Activated CD8-positive, alpha-beta memory T cell treated with anti-CD3 and anti-CD28 coated beads, Interleukin-2, amount 10 ng/mL, durations not matched to agents 7 days and 5 days (primary cell): ENCODE measurements around the gene MRPL17. TPM values are rescaled to one million over a fixed set of nuclear protein-coding genes. Genes with fewer than 3 reads are reported as not detected.

Experiments
- ATAC-seq: fragments of 150-1000 bp; cut with Tn5 transposase; one replicate; pipeline ENCODE4 v1.10.0; 2021; ENCODE audit warnings: moderate library complexity
- CTCF ChIA-PET: fragments of 350-600 bp; sonication (Branson Sonifier 250); formaldehyde crosslinking; loops from one replicate; lab custom pipeline; 2021; ENCODE audit warnings: antibody characterized with exemption; lab: Charles Lee
- DNase-seq: peaks from one replicate; pipeline ENCODE4 v3.0.0-alpha.2; 2020
- H3K27ac Mint-ChIP-seq: one replicate; pipeline ENCODE4 v1.8.0; 2021; ENCODE audit warnings: mild to moderate bottlenecking, mixed read lengths
- H3K27me3 Mint-ChIP-seq: one replicate; pipeline ENCODE4 v1.8.0; 2021; ENCODE audit warnings: mixed read lengths
- H3K36me3 Mint-ChIP-seq: one replicate; pipeline ENCODE4 v1.8.0; 2021; ENCODE audit warnings: mild to moderate bottlenecking, mixed read lengths
- H3K4me1 Mint-ChIP-seq: one replicate; pipeline ENCODE4 v1.8.0; 2021; ENCODE audit warnings: mixed read lengths
- H3K4me3 Mint-ChIP-seq: one replicate; pipeline ENCODE4 v1.8.0; 2021; ENCODE audit warnings: mild to moderate bottlenecking, moderate library complexity, mixed read lengths
- H3K9me3 Mint-ChIP-seq: one replicate; pipeline ENCODE4 v1.8.0; 2022; ENCODE audit warnings: low read depth, mixed read lengths
- total RNA-seq, 2 experiments: library from RNA; stranded (reverse); gene quantifications; one replicate each; pipeline ENCODE4 v1.2.3, GENCODE V29; 2021

MRPL17 gene
- total RNA-seq, 2 experiments from 2014 or later = 69.4 to 81.0 TPM

- no peak for DNase-seq
- no peaks in the 10 kb centered on the region for H3K27me3 Mint-ChIP-seq
- ATAC-seq = no peak
- peaks cover 2% of the 10 kb centered on the region for H3K4me1 Mint-ChIP-seq
- H3K4me3 Mint-ChIP-seq = no peak overlapping the region
- H3K27ac Mint-ChIP-seq = no peak overlapping the region
- no peaks in the 10 kb centered on the region for H3K9me3 Mint-ChIP-seq
- CTCF ChIA-PET = interaction anchor here (0.6 to 1.1 kb wide), 3 partner anchors 26 to 270 kb away, joined by 4 to 5 read pairs (median 4); no protein-coding TSS in a partner anchor
- no peaks in the 10 kb centered on the region for H3K36me3 Mint-ChIP-seq
Observed at GRCh38 chr11:6633422-6634408, 49.4 kb downstream of the MRPL17 start.

- DNase-seq (no peak), ATAC-seq (no peak)
- CTCF ChIA-PET = interaction anchor here (0.7 to 2.2 kb wide), 2 partner anchors 28 to 101 kb away, joined by 4 to 5 read pairs; no protein-coding TSS in a partner anchor
- Mint-ChIP-seq H3K4me3 (no peak overlapping the region), H3K4me1 (peaks cover 11% of the 10 kb centered on the region), H3K27me3 (no peaks in the 10 kb centered on the region), H3K27ac (no peak overlapping the region), H3K36me3 (no peaks in the 10 kb centered on the region), H3K9me3 (no peaks in the 10 kb centered on the region)
Observed at GRCh38 chr11:6632116-6633073, 50.7 kb downstream of the MRPL17 start.

- CTCF ChIA-PET = interaction anchor here (2.2 kb wide), 1 partner anchor 100 kb away, joined by 5 read pairs; no protein-coding TSS in a partner anchor
- Mint-ChIP-seq H3K36me3 (no peaks in the 10 kb centered on the region), H3K27me3 (no peaks in the 10 kb centered on the region), H3K9me3 (no peaks in the 10 kb centered on the region), H3K4me3 (no peak overlapping the region), H3K27ac (no peak overlapping the region), H3K4me1 (peaks cover 20% of the 10 kb centered on the region)
- no peak for ATAC-seq
- no peak for DNase-seq
Observed at GRCh38 chr11:6631361-6631890, 51.7 kb downstream of the MRPL17 start.

GRCh38 chr11:6630632-6631291 is 52.4 kb downstream of the MRPL17 start:
- Mint-ChIP-seq H3K27ac (no peak overlapping the region), H3K4me1 (peaks cover 21% of the 10 kb centered on the region), H3K36me3 (no peaks in the 10 kb centered on the region), H3K9me3 (no peaks in the 10 kb centered on the region), H3K27me3 (no peaks in the 10 kb centered on the region), H3K4me3 (no peak overlapping the region)
- no peak for ATAC-seq
- CTCF ChIA-PET = interaction anchor here (2.2 kb wide), 1 partner anchor 100 kb away, joined by 5 read pairs; no protein-coding TSS in a partner anchor
- DNase-seq = no peak

Other genes with a start within 250 kb of the MRPL17 start
- gene HPX, start 242.4 kb downstream of the MRPL17 start, total RNA-seq = under 1 TPM in 1 of 2 experiments, not detected in 1; 0.76 TPM
- gene TRIM3, start 209.4 kb downstream of the MRPL17 start, total RNA-seq = 1 to 10 TPM; 4.8 to 5.1 TPM
- 10 to 100 TPM; 33.5 to 39.3 TPM for gene ARFIP2, start 202.0 kb downstream of the MRPL17 start, total RNA-seq
- gene TIMM10B, start 201.8 kb downstream of the MRPL17 start, total RNA-seq = 10 to 100 TPM; 29.2 to 47.0 TPM
- 10 to 100 TPM; 17.4 to 25.3 TPM for gene DNHD1, start 186.1 kb downstream of the MRPL17 start, total RNA-seq
- 10 to 100 TPM; 25.6 to 33.1 TPM for gene RRP8, start 79.7 kb downstream of the MRPL17 start, total RNA-seq
- 100 to 1,000 TPM; 151 to 161 TPM for gene ILK, start 79.6 kb downstream of the MRPL17 start, total RNA-seq
- 100 to 1,000 TPM; 134 to 144 TPM for gene TAF10, start 71.1 kb downstream of the MRPL17 start, total RNA-seq
- 10 to 100 TPM; 76.8 to 79.3 TPM for gene TPP1, start 63.9 kb downstream of the MRPL17 start, total RNA-seq
- under 1 TPM; 0.14 to 0.32 TPM for gene DCHS1, start 27.5 kb downstream of the MRPL17 start, total RNA-seq
- not detected for gene OR2AG2, start 88.6 kb upstream of the MRPL17 start, total RNA-seq
- gene OR2AG1, start 99.7 kb upstream of the MRPL17 start, total RNA-seq = not detected
- gene OR6A2, start 116.3 kb upstream of the MRPL17 start, total RNA-seq = not detected
- gene OR10A5, start 162.3 kb upstream of the MRPL17 start, total RNA-seq = not detected
- not detected for gene OR10A2, start 179.7 kb upstream of the MRPL17 start, total RNA-seq
- not detected for gene OR10A4, start 193.3 kb upstream of the MRPL17 start, total RNA-seq
- gene OR2D2, start 209.2 kb upstream of the MRPL17 start, total RNA-seq = under 1 TPM in 1 of 2 experiments, not detected in 1; 0.21 TPM
- not detected for gene OR2D3, start 237.7 kb upstream of the MRPL17 start, total RNA-seq
- 1 to 10 TPM; 1.1 to 1.4 TPM for gene ZNF215, start 243.1 kb upstream of the MRPL17 start, total RNA-seq